Suppressor macrophage (primary cell): ENCODE data around the gene ALOXE3.
A peak's percentile ranks its signal among the peaks of the same experiment; 100 is the strongest.

Source experiments
- DNase-seq, 4 experiments: peaks; one replicate each; pipeline ENCODE4 v3.0.0-alpha.2; 2020 to 2022

ALOXE3 gene

DNA sequence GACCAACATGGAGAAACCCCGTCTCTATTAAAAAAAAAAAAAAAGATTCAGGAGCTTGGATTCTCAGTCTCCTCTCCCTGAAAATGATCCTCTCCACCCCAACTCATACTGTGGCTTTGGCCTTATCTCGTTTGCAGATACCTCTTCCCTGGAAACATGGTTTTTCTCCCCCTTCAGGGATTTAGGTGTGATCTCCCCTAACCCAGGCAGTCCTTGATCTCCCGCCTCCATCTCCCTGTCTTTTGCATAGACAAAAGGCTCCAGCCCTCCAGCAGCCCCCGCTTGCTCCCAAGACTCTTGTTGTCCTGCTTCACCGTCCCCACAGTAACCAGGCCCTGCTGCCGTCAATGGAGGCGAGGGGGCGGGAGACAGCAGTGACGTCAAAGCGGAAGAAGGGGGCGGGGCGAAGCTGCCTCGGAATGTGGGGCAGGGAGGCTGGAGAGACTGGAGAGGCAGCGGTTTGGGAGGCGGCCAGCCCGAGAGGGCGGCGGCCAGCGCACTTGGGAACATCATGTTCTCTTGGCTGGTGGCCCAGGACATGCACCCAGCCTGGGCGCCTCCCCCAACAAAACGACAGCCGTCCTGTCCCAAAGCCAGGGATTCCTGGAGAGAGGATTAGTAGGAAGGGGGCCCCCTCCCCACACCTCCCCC is 35.8 kb upstream of the ALOXE3 start:
- DNase-seq, result peak; percentile 98 to 99 (median 99)

DNA sequence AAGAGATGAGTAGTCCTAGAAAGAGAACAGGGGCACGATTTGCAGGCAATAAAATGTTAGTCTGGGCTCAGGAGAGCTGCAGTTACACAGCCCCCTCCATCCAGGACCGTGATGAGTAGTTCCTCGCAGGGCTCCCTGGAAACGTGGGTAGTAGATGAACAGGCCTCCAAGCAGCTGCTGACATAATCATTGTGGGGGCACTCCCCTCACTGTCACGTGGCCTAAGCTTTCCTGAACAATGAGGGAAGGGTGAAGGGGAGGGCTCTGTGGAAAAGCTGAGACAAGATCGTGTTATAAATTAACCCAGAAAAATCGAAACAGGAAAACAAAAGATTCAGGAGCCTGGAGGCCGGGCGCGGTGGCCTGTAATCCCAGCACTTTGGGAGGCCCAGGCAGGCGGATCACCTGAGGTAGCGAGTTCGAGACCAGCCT is 35.2 kb upstream of the ALOXE3 start:
- peak; percentile 94 to 98 (median 95) for DNase-seq

DNA sequence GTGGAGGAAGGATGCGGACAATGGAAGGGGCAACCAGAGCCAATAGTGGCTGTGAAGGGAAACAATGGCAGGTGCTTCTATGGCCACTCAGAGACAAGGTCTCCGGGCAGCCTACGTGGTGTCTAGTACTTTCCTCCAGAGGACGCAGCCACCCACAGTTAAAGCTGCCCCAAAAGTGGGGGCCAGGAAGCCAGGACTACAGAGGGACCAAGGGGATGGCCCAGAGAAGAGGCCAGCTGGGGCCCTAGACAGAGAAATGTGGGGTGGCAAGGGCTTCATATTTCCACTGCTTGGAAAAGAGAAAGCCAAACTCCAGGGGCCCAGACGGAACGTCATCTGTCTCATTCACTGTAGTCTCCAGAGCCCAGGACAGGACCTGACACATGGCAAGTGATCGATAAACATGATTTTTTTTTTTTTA is 34.7 kb upstream of the ALOXE3 start:
- DNase-seq, result no peak

DNA sequence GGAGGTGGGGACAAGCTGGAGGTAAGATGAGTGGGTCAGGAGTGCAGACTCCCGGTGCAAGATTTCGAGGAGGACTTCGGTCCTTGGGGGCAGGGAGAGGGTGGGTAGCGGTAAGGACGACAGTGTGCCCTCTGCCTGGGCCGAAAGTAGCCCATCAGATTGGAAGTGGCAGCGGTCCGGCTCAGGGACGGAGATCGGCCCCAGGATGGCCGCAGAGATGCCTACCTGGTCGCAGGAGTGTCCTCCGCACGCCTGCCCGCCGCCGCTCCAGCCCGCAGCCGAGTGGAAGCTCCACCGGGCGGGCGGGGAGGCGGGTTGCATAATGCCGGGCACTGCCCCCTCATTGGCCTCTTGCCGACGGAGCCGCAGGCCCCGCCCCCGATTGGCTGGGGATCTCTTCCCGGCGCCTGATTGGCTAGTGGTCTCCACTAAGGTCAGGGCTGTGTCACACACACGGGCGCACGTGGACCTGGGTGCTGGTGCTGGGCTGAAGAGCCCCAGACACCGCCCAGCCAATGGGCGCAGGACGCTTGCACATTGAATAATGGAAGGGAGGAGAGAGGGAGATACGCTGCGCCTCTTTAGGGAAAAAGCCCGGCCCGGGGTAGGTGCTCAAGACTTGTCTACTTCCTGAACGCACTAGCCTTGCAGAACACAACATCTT is 33.9 kb upstream of the ALOXE3 start, which contains the start of gene PER1:
PER1 (minus strand) TSS at position 293 of the 664 bp plus-strand sequence. CDS start 1,698 bp downstream, outside the sequence.
- DNase-seq, result peak; percentile 97 to 98 (median 98)

DNA sequence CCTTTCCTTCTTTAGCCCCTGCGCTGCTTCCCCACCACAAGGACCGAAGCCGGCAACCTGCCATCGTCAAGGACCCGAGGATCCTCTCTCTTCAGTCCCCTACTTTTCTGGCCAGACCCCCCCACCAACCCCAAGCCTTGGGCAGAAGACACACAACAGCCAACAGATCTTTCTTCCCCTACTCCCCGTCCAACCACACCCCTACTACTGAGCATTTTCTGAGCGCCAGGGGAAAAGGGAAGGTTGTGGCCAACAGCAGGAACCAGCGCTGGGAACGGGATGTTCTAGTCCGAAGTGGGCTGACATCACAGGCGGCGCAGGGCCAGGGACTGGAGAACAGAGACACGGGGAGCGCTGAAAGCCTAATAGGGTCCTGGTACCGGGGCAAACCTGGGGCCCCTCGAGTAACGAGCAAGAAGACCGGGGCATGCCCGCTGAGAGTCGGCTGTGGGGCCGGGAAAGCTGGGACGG is 33.4 kb upstream of the ALOXE3 start:
- DNase-seq, result peak; percentile 84 to 93 (median 90)

DNA sequence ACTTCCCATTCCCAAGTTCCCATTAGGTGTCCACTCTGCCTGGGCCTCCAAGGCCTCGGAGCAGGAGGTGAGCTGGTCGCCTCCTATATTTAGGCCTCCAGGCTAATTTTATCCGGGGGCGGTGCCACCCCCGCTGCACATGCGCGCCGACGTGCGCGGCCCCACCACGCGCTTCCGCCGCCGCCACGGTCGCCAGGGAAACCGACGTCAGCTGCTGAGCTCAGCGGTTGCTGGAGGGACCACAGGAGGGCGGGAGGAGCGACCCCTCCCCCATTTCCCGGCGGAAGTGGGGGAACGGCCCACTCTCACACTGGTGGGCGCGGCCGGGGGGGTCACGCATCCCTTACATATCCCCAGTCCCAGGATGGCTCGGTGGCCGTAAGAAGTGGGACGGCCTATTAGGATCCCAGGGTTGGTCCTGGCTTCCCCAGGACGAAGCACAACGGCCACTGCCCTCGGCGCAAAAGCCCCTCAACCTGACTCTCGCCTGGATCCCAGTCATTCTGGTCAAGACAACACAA is 32.9 kb upstream of the ALOXE3 start:
- DNase-seq, result peak; percentile 93 to 97 (median 96)

DNA sequence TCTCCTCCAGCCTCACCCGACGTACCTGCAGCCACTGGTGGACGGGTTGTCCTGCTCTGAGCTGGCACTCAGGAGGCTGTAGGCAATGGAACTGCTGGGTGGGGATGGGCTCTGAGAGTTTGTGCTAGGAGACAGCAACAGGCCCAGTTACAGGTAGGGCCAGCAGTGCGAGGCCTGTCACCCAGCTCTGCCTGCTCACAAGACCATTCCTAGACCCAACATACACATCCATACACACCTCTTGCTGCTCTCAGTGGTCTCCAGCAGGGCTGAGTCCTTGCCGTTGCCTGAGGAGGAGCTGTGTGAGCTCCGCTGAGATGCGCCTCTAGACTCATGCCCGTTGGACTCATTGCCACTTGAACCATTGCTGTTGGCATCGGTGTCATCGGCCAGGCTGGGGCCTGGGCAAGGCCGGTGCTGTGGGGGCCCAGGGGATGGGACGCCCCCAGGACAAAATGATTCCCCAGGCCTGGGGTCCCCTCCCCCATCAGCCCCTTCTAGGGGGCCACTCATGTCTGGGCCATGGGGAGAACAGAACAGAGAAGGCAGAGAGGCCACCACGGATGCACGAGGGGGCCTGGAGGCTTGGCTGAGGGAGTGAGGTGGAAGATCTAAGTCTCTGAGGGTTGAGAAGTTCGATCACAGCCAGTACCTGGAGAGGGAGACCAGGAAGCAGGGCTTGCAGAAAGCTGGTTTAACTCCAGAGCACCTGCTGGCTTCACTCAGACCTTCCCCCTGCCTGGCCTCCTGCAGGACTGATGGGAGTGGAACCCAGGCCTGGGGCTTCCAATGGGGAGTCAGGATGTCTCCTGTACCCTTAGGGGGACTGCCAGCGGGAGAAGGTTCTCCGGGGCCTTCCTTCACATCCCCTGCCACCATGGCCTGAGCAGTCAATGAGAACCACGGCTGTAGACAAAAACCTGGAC is 32.1 kb upstream of the ALOXE3 start:
- DNase-seq, result no peak

DNA sequence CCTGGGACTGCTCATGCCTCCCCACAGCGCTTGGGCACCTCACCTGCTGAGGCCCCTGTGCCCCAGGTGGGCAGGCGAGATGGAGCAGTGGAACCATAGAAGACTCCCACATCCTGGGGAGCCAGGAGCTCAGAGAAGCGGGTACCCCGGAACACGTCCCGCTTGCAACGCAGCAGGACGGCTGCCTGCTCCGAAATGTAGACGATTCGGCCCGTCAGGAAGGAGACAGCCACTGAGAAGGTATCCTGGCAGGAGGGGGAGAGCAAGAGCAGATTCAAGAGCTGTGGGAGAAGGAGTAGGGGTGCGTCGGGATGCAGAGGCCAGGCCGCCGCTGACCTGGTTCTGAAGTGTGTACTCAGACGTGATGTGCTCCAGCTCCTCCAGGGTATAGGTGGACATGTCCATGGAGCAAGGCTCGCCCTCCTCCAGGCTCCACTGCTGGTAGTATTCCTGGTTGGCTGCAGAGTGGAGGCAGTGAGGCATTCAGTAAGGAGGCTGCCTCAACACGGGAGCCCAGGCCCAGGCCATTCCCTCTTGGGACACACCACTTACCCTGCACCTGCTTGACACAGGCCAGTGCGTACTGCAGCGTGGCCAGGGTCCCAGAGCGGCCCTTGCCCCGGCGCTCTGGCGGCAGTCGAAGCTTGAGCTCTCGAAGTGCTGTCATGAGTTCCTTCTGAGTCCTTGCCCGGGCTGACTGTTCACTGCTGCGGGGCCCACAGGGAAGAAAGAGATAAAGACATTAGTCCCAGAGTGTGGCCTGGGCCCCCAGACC is 31.3 kb upstream of the ALOXE3 start:
- DNase-seq, result no peak

DNA sequence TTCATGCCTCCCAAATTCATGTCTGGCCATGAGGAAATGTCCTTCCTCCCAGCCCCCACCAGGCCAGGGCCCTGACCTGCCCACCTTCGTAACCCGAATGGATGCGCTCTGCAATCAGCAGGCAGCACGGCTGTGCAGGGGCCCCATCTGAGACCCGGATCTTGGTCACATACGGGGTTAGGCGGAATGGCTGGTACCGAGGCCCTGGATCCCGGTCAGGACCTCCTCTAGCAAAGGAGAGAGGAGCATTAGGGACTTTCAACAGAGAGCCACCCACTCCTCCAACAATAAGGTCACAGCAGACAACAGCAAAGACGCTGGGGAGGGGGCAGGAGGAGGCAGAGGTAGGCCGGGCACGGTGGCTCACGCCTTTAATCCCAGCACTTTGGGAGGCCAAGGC is 30.2 kb upstream of the ALOXE3 start:
- DNase-seq, result no peak

DNA sequence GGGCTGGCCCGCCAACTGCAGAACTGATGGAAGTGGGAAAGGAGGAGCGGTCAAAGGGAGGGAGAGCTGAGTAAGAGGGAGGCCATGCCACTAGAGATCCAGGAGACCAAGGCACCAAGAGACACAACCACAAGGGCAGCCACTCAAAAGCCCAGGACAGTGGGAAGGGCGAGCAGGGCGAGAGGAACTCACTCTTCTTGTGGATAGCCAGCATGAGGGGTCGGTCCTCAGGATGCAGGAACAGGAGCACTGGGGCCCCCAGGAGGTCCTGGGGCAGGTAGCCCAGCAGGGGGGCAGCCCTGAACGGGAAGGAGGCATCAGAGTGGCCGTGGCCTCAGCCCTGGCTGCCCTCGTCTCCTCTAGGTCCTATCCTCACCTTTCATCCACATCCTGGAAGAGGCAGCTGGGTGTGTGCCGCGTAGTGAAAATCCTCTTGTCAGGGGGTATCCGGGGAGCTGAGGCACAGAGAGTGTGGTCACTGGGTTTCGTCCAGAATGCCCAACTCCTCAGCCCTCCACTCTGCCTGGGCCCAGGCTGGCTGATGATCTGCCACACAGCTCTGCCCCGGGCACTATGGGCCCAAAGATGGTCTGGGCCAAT is 29.6 kb upstream of the ALOXE3 start:
- DNase-seq, result no peak

DNA sequence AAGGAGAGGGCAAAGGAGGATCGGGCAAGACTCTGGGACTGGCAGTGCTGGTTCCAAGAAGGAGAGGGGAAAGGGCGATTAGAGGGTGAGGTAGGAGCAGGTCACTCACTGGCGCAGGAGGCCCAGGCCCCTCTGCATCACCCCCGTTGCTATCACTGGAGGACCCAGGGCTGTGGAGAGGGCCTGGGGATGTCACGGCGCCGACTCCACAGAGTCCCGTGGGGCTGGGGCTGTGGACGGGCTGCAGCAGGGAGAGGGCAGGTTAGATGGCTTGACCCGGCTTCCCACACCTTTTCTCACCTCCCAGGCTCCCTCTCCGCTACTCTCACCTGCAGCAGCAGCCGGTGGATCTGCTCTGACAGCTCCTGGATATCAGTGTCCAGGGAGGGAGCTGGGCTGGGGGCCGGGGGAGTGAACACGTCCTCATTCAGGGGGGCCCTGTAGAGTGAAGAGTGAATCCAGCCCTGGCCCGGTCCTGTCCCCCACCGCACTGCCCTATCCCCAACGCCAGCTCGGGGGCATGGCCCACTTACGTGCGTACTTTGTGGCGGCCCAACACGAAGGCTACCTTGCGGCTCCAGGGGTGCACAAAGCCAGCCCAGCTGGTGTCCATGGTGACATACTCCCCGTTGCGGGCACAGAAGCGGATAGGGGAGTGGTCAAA is 29.0 kb upstream of the ALOXE3 start:
- DNase-seq, result no peak

DNA sequence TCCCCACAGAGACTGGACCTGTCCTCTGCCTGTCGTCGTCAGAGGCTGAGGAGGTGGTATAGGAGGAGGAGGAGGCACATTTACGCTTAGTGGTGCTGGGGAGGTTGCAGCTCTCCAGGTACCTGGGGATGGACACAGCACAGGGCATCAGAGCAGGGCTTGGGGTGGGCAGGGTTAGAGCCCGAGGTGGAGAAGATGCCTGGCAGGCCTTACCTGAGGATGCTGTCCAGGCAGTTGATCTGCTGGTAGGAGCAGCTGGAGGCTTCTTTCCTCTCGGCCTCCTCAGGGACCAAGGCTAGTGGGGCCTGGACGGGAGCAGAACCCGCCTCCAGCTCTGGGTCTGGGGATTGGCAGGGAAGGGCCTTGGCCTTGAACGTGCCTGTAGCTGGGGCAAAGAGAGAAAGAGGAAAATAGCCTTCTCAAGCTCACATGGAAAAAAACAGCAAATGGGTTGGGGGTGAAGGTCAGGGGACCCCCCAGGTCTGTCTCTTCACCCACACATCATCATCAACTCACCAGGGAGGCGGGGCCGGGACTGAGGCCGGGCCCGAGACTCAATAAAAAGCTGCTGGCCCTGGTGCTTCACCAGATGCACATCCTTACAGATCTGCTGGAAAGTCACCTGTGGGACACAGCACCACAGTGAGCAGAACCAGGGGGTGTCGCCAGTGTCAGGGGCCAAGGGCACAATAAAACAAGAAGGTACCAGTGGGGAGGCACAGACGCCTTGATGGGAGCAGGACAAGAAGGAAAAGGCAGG is 28.2 kb upstream of the ALOXE3 start:
- DNase-seq, result no peak

DNA sequence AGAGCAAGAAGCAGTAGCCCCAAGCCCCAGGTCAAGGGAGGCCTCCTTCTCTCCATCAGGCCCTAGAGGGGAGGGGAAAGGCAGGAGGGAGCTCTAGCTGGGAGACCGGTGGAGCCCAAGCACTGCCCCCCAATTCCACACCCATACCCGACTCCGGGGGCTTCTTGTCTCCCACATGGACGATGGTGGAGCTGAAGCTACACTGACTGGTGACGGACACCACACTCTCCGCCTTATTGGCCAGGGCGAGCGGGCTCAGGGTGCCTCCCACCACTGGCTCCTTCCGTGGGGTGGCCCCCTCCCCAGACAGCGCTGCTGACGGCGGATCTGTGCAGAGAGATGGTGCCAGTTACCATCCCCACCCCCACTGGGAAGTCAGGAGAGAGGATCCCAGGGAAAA is 27.5 kb upstream of the ALOXE3 start:
- DNase-seq, result no peak

DNA sequence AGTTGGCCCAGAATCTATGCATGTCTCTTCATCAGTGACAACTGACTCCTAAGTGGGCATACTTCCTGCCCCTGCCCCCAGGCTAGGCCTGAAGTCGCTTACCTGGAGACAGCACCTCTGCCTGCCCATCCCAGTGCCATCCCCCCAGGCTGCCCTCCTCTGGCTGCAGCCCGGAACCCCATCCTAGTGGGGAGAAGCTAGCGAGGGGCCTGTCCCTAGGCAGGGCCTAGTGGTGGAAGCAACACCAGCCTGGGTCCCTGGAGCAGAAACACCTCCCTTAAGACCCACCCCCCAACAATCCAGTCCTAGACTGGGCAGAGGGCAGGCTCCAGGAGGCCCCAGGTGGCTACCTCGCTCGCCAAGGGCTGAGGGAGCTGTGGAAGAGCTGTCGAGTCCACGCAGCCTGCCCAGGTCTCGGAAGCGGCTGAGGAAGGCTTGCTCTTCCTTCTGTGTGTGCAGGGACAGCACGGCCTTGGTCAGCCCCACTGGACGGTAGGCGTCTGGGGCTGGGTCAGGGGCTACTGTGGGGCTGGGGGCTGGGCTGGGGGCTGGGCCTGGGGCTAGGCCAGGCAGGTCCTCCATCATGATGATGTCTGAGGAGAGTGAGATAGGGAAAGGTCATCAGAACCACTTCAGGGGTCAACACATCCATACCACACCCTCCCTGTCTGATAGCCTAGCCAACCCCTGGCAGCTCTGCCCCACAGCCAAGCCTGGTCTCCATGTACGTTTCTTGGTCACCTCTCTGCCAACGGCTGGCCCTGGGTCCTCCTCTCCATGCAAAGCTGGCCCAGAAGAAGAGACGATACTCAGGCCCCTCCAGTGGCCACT is 26.3 kb upstream of the ALOXE3 start:
- no peak for DNase-seq

DNA sequence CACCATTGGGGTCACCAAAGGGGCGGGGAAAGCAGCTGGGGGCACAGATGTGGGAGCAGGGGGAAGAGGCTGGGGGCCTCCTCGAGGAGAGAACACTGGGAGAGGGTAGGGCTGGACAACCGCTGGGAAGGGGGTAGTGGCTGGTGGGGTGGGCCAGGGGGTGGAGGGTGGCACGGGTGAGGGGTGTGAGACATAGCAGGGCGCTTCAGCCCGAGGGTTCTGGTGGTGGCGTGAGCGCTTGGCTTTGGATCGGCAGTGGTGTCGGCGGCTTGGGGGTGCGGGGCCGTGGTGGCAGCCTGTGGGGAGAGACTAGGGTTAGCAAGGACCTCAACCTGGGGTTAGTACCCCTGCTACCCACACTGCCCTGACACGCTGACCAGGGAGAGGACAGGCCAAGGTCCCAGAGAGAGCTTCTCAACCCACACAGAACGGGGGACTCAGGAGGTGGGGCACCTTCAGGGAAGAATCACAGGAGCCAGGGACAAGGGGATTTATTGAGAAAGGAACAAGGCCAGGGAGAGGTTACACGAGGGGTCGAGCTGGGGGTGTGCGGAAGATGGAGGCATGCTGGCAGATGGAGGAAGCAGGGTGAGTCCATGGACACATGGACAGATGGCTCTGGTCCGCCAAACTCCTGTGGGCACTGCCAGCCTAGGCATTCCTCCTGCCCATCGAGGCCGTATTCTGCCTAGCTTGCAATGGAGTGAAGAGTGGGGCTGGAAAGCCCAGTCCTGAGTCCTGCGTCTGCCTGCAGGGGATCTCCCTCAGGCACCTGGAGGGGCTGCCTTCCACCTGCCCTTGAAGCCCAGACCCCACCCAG is 25.5 kb upstream of the ALOXE3 start:
- DNase-seq, result no peak

DNA sequence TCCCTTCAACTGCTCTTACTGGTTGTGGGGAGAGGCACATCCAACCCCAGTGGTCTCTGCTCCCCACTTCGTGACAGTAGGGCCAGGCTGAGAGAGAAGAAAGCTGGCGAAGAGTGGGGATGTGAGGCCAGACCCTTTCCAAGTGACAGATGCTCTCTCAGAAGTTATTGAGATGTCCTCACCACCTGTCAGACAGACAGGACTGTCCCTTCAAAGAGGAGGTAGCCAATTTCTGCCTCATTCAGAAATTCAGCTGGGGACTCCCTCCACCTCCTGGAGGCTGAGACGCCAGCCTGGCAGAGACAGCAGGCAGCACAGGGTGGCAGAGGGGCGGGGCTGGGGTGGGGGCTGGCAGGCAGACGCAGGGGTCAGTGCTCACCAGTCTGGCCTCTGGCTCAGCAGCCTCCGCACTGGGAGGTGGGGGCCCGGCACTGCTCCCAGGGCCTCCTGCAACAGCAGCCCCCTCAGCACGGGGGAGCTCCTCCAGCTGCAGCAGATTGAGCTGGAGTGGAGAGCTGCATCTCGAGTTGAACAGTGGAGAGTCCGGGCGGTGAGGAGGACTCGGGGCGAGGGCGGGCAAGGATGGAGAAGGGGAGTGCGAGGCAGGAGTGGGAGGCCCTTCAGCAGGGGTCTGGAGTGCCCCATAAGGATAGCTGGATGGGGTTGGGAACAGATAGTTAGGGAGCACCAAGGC is 24.7 kb upstream of the ALOXE3 start:
- DNase-seq, result no peak

DNA sequence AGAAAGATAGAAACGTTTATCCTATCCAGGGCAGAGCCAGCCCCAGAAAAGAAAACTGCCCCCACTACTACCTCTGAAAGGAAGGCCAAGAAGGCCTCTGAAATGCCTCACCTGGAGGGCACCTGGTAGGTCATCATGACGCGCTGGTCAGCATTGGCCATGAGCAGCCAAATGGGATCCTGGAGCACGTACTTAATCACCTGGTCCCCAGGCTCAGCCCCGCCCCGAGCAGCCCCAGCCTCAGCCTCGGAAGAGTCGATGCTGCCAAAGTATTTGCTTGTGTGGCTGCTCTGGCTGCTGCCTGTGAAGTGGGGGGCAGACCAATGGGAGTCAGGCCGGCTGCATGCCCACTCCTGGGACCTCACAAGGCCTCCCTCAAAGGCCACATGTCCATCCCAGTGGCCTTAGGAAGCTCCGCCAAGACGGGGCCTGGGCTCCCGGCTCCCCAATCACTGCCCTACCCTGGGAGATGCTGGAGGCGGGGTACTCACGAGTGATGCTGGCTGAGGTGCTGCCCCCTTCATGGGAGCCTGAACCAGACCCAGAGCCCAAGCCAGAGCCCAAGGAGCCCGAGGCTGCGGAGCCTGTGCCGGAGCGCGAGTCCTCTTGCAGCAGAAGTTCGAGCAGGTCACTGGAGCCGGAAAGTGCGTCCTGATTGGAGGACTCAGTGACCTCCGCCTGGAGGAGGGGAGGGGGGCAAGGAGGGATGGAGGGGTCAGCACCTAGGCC is 24.0 kb upstream of the ALOXE3 start:
- no peak for DNase-seq
